ENCODE results near the gene MIEF2.
"Not testable (repeated sequence)": the region's sequence is repeated elsewhere in the genome, so short reads cannot be mapped to it uniquely, and the experiment has no call there.

MIEF2 gene

GRCh38 chr17:18300725-18301480 lies 40.4 kb downstream of the MIEF2 start:
- no peak for DNase-seq

DNA sequence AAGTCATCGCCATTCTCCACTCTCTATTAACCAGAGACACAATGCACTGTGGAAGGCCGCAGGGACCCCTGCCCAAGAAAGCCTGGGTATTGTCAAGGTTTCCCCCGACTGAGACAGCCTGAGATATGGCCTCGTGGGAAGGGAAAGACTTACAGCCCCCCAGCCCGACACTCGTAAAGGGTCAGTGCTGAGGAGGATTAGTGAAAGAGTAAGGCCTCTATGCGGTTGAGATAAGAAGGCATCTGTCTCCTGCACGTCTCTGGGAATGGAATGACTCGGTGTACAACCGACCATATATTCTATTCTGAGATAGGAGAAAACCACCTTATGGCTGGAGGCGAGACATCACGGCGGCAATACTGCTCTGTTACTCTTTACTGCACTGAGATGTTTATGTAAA lies 42.7 kb downstream of the MIEF2 start:
- DNase-seq: not testable (repeated sequence)

- DNase-seq: no peak
Measured at GRCh38 chr17:18309202-18309601, 48.7 kb downstream of the MIEF2 start.

GRCh38 chr17:18314059-18314730 lies 53.7 kb downstream of the MIEF2 start:
- no peak for DNase-seq

GRCh38 chr17:18314731-18315561 lies 54.5 kb downstream of the MIEF2 start, which contains the start of the genes SMCR8 and TOP3A:
Gene SMCR8 (plus strand): TSS chr17:18315293. CDS start chr17:18315790, 497 bp downstream.
Gene TOP3A (minus strand): TSS chr17:18314994. CDS start chr17:18314778, 216 bp downstream.
- DNase-seq: peak; percentile 81

DNA sequence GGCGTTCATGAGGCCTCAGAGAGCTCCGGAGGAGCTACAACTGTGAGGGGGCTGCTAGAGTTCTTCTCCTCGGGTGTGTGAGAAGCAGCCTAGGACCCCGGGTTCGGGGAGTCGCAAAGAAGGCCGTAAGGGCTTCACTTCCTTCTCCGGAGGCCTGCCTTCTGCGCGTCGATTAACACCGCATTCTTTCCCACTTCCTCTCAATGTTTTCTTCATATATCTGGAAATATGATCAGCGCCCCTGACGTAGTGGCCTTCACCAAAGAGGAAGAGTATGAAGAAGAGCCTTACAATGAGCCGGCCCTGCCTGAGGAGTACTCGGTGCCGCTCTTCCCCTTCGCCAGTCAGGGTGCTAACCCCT lies 55.1 kb downstream of the MIEF2 start:
- peak; percentile 42 for DNase-seq

GRCh38 chr17:18315961-18316360 lies 55.5 kb downstream of the MIEF2 start:
- no peak for DNase-seq
